ENCODE results near the gene BOC.

DNA sequence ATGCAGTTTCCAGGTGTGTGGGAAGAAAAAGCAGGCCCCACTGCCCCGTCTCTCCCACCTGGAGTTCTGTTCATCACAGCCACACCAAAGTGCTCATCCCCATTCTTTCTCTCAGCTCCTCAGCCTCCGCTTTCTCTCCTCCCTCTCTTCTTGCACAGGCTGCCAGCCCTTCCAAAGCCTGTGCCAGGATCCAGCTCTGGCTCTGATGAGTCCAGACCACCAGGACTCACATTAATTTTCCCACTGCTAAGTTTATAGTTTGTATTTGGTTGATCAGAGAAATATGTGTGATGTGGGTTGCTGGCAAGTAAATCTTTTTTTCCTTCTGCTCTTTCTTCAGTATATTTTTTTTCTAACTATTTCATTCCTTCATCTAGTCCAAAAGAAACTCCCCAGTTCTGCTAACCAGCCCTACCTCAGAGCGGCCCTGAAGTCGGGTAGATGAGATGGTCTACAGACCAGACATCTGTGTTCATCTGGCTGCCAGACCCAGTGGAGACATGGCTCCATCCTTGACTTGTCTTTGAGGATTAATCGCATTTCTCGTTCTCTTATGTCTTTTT, 49.8 kb downstream of the BOC start:
- TF ChIP-seq JUN (IDR thresholded peaks at IDR 0.05; ENCODE audit: low read depth, low read length): no peak
- TF ChIP-seq TCF12 (IDR thresholded peaks at IDR 0.05; ENCODE audit: low read depth, low read length): no peak
- TF ChIP-seq ATF2 (IDR thresholded peaks at IDR 0.05; ENCODE audit: low read length): no peak
- TF ChIP-seq, protein P1, sequence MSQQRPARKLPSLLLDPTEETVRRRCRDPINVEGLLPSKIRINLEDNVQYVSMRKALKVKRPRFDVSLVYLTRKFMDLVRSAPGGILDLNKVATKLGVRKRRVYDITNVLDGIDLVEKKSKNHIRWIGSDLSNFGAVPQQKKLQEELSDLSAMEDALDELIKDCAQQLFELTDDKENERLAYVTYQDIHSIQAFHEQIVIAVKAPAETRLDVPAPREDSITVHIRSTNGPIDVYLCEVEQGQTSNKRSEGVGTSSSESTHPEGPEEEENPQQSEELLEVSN (IDR thresholded peaks at IDR 0.05): no peak
- TF ChIP-seq EP300 (IDR thresholded peaks at IDR 0.05; ENCODE audit: borderline replicate concordance in 1 of 2, low read depth in 2 of 2, low read length in 2 of 2): no peak
- TF ChIP-seq SP2 (IDR thresholded peaks at IDR 0.05; ENCODE audit: low read length): no peak
- no peak for TF ChIP-seq CTCF (IDR thresholded peaks at IDR 0.05; ENCODE audit: control extremely low read depth in 1 of 3, insufficient read depth in 1 of 3, low read depth in 1 of 3, low read length in 3 of 3)
- TF ChIP-seq CREB1 (IDR thresholded peaks at IDR 0.05): no peak
- no peak for TF ChIP-seq RXRA (IDR thresholded peaks at IDR 0.05; ENCODE audit: insufficient read depth, low read depth, low read length)
- no peak for TF ChIP-seq CBX5 (IDR thresholded peaks at IDR 0.05; ENCODE audit: low read depth, low read length)
- no peak for TF ChIP-seq EZH2 (IDR thresholded peaks at IDR 0.05; ENCODE audit: low read depth, low read length, severe bottlenecking)
- TF ChIP-seq TEAD4 (IDR thresholded peaks at IDR 0.05; ENCODE audit: low read depth, low read length): no peak
- no peak for TF ChIP-seq CHD2 (IDR thresholded peaks at IDR 0.05; ENCODE audit: low read length)
- TF ChIP-seq CEBPB (IDR thresholded peaks at IDR 0.05; ENCODE audit: low read depth, low read length): no peak
